CD4-positive, alpha-beta T cell (primary cell): ENCODE results near the gene LRP10. TPM values are rescaled to one million over a fixed set of nuclear protein-coding genes. Genes with fewer than 3 reads are reported as not detected.

ENCODE experiments used
- ATAC-seq: fragments of 200-7000 bp; cut with Tn5 transposase; one replicate; pipeline ENCODE4 v1.10.0; 2022; ENCODE audit warnings: mild to moderate bottlenecking; ENCODE audit not compliant: poor library complexity
- CTCF ChIA-PET: fragments of 350-600 bp; sonication (Branson Sonifier 250); formaldehyde crosslinking; loops from one replicate; lab custom pipeline; 2021; ENCODE audit warnings: antibody characterized with exemption, inconsistent platforms; lab: Charles Lee
- POLR2A ChIA-PET: fragments of 350-600 bp; sonication (Branson Sonifier 250); formaldehyde crosslinking; loops from one replicate; lab custom pipeline; 2021; ENCODE audit warnings: antibody characterized with exemption, inconsistent platforms; lab: Charles Lee
- DNase-seq, 14 experiments: peaks; one replicate each; pipeline ENCODE4 v3.0.0-alpha.2; 2013 to 2020; ENCODE audit warnings: mixed read lengths in 2 of 14
- H3K27ac ChIP-seq, 2 donors: one replicate each; pipeline versions ENCODE4 v1.5.1 to v1.7.0; 2013; ENCODE audit warnings: low read length in 2 of 2, low read depth in 1 of 2, mild to moderate bottlenecking in 1 of 2
- H3K27me3 ChIP-seq, 2 experiments: 1 replicate in 1 of 2; 2 replicates in 1 of 2; pipeline versions ENCODE4 v1.6.1 to v1.7.0; 2013; ENCODE audit warnings: low read length in 2 of 2, control low read depth in 1 of 2, mild to moderate bottlenecking in 1 of 2, moderate library complexity in 1 of 2; ENCODE audit not compliant: insufficient read depth in 2 of 2, control insufficient read depth in 1 of 2
- H3K36me3 ChIP-seq: one replicate; pipeline ENCODE4 v1.6.1; 2013; ENCODE audit warnings: low read length, control low read depth; ENCODE audit not compliant: insufficient read depth
- H3K4me1 ChIP-seq: one replicate; pipeline ENCODE4 v1.6.1; 2013; ENCODE audit warnings: low read length, control low read depth; ENCODE audit not compliant: insufficient read depth
- H3K4me3 ChIP-seq: one replicate; pipeline ENCODE4 v1.5.1; 2013; ENCODE audit warnings: mild to moderate bottlenecking, low read length, moderate library complexity
- H3K9me3 ChIP-seq, 2 experiments: 1 replicate in 1 of 2; 2 replicates in 1 of 2; pipeline versions ENCODE4 v1.6.1 to v1.7.0; 2013; ENCODE audit warnings: low read length in 2 of 2, mild to moderate bottlenecking in 2 of 2, control low read depth in 1 of 2, moderate library complexity in 1 of 2; ENCODE audit not compliant: control insufficient read depth in 1 of 2, insufficient read depth in 1 of 2
- H3K27ac Mint-ChIP-seq: one replicate; pipeline ENCODE4 v1.8.0; 2020; ENCODE audit warnings: mixed read lengths
- H3K27me3 Mint-ChIP-seq: one replicate; pipeline ENCODE4 v1.8.0; 2021; ENCODE audit warnings: mixed read lengths
- H3K36me3 Mint-ChIP-seq: one replicate; pipeline ENCODE4 v1.8.0; 2021; ENCODE audit warnings: low read depth, mixed read lengths
- H3K4me1 Mint-ChIP-seq: one replicate; pipeline ENCODE4 v1.8.0; 2021; ENCODE audit warnings: low read depth, mixed read lengths
- H3K4me3 Mint-ChIP-seq: one replicate; pipeline ENCODE4 v1.8.0; 2020; ENCODE audit warnings: mild to moderate bottlenecking, mixed read lengths
- H3K9me3 Mint-ChIP-seq: one replicate; pipeline ENCODE4 v1.8.0; 2020; ENCODE audit warnings: mixed read lengths
- CTCF ChIP-seq: fragments of 200-600 bp; IDR thresholded peaks from one replicate; pipeline ENCODE4 v1.8.0; 2022; ENCODE audit warnings: antibody characterized with exemption, mild to moderate bottlenecking
- intact Hi-C, 2 experiments: fragments of 100-400 bp; cut with DNase I in 1 of 2; cut with micrococcal nuclease in 1 of 2; formaldehyde crosslinking; loops; one replicate each; pipeline versions ENCODE4 v1.15.1 to v1.9.0; 2023 to 2025; cut with DNase I, micrococcal nuclease
- total RNA-seq, 174 experiments: library from RNA in 2 of 174; stranded (reverse) in 2 of 174; gene quantifications; one replicate each; pipeline ENCODE4 v1.2.3 and lab custom pipeline; 2021 to 2026

Gene LRP10
- total RNA-seq, 2 experiments from 2014 or later, result 52.4 to 54.6 TPM

GRCh38 chr14:22885975-22886374 is 14.4 kb downstream of the LRP10 start:
- intact Hi-C loops, result loop anchor here in 1 of 2 experiments (2.0 kb wide), 1 partner anchor 13 kb away; no protein-coding TSS in a partner anchor
- peaks cover 67% of the 10 kb centered on the region for H3K4me1 ChIP-seq

GRCh38 chr14:22886500-22887259 is 15.1 kb downstream of the LRP10 start:
- no peaks in the 10 kb centered on the region for H3K9me3 Mint-ChIP-seq
- no peaks in the 10 kb centered on the region for H3K27me3 ChIP-seq
- H3K27me3 Mint-ChIP-seq, result no peaks in the 10 kb centered on the region
- peak overlapping the region; percentile 95 for H3K4me3 Mint-ChIP-seq
- intact Hi-C loops, result loop anchor here (1.0 to 2.0 kb wide), 3 partner anchors 14 to 962 kb away; no protein-coding TSS in a partner anchor
- peaks cover 10% of the 10 kb centered on the region for H3K36me3 Mint-ChIP-seq
- H3K9me3 ChIP-seq, result no peaks in the 10 kb centered on the region
- ATAC-seq, result peak; percentile 63
- POLR2A ChIA-PET, result interaction anchor here (1.0 to 8.8 kb wide), 11 partner anchors 9 to 316 kb away, joined by 3 to 97 read pairs (median 5); partner anchors contain the start of genes ACIN1, C14orf119, LRP10 and PRMT5
- H3K4me1 ChIP-seq, result peaks cover 67% of the 10 kb centered on the region
- peak overlapping the region; percentile 71 for H3K4me3 ChIP-seq
- H3K27ac ChIP-seq, result peak overlapping the region; percentile 65 to 84
- peak overlapping the region; percentile 93 for H3K27ac Mint-ChIP-seq
- H3K36me3 ChIP-seq, result no peaks in the 10 kb centered on the region
- peak; percentile 59 to 90 (median 75) for DNase-seq
- H3K4me1 Mint-ChIP-seq, result peaks cover 75% of the 10 kb centered on the region
- CTCF ChIA-PET, result interaction anchor here (0.6 to 6.1 kb wide), 14 partner anchors 10 to 317 kb away, joined by 3 to 67 read pairs (median 3); partner anchors contain the start of genes LRP10, PSMB5 and RBM23
- TF ChIP-seq CTCF, result peak; percentile 33

More at GRCh38 chr14:22885975-22886374, 14.4 kb downstream of the LRP10 start:
- Histone ChIP-seq H3K36me3 (no peaks in the 10 kb centered on the region), H3K4me3 (peak overlapping the region; percentile 71), H3K9me3 (no peaks in the 10 kb centered on the region), H3K27me3 (no peaks in the 10 kb centered on the region), H3K27ac (peak overlapping the region in 1 of 2 donors; percentile 65)
- DNase-seq (peak in 1 of 14 experiments; percentile 30), ATAC-seq (no peak)
- Mint-ChIP-seq H3K4me3 (peak overlapping the region; percentile 73), H3K36me3 (peaks cover 10% of the 10 kb centered on the region), H3K4me1 (peaks cover 76% of the 10 kb centered on the region), H3K27ac (peak overlapping the region; percentile 93), H3K9me3 (no peaks in the 10 kb centered on the region), H3K27me3 (no peaks in the 10 kb centered on the region)
- POLR2A ChIA-PET, result interaction anchor here (1.0 to 8.8 kb wide), 8 partner anchors 10 to 316 kb away, joined by 3 to 97 read pairs (median 8); partner anchors contain the start of genes ACIN1, C14orf119, LRP10 and PRMT5
- no peak for TF ChIP-seq CTCF
- CTCF ChIA-PET, result interaction anchor here (0.9 to 6.1 kb wide), 9 partner anchors 11 to 149 kb away, joined by 3 to 67 read pairs (median 3); partner anchors contain the start of genes LRP10, PSMB5 and RBM23

- no peaks in the 10 kb centered on the region for H3K27me3 Mint-ChIP-seq
- Histone ChIP-seq H3K27me3 (no peaks in the 10 kb centered on the region), H3K9me3 (no peaks in the 10 kb centered on the region), H3K4me3 (peak overlapping the region; percentile 71), H3K27ac (peak overlapping the region; percentile 65 to 84), H3K36me3 (no peaks in the 10 kb centered on the region), H3K4me1 (peaks cover 67% of the 10 kb centered on the region)
- ChIA-PET POLR2A (interaction anchor here (0.8 to 8.8 kb wide), 13 partner anchors 9 to 317 kb away, joined by 3 to 97 read pairs (median 5); partner anchors contain the start of genes ACIN1, C14orf119, LRP10 and OXA1L), CTCF (interaction anchor here (0.7 to 6.1 kb wide), 13 partner anchors 11 to 317 kb away, joined by 3 to 67 read pairs (median 5); partner anchors contain the start of genes LRP10, PRMT5 and RBM23)
- TF ChIP-seq CTCF, result no peak
- intact Hi-C loops, result loop anchor here (1.0 to 2.0 kb wide), 3 partner anchors 15 to 963 kb away; no protein-coding TSS in a partner anchor
- H3K36me3 Mint-ChIP-seq, result peaks cover 10% of the 10 kb centered on the region
- peak overlapping the region; percentile 95 for H3K4me3 Mint-ChIP-seq
- DNase-seq (peak in 11 of 14 experiments; percentile 20 to 82 (median 28)), ATAC-seq (peak; percentile 50)
- peaks cover 69% of the 10 kb centered on the region for H3K4me1 Mint-ChIP-seq
- peak overlapping the region; percentile 93 for H3K27ac Mint-ChIP-seq
- H3K9me3 Mint-ChIP-seq, result no peaks in the 10 kb centered on the region
Observed at GRCh38 chr14:22887260-22887989, 15.9 kb downstream of the LRP10 start.
